IMR-90 (cell line): ENCODE results near the gene AEN. TPM values are rescaled to one million over a fixed set of nuclear protein-coding genes. Genes with fewer than 3 reads are reported as not detected.

Source experiments
- ATAC-seq: fragments of 200-7000 bp; cut with Tn5 transposase; 2 replicates; pipeline ENCODE4 v1.9.1; 2020; ENCODE audit warnings: low read depth, mild to moderate bottlenecking, moderate library complexity
- BruUV-seq: library from RNA; stranded (reverse); fragments of 400-500 nt; replicated peaks from 2 replicates; lab custom pipeline; 2021; lab: Mats Ljungman, UMichigan
- CTCF ChIA-PET: fragments of 300-600 bp; formaldehyde crosslinking; extraction: SDS; loops from one replicate; lab custom pipeline; 2021; ENCODE audit warnings: antibody characterized with exemption; lab: Yijun Ruan, JAX
- POLR2A ChIA-PET: fragments of 300-600 bp; sonication (Branson Sonifier 250); formaldehyde crosslinking; loops from one replicate; lab custom pipeline; 2022; ENCODE audit warnings: antibody characterized with exemption; ENCODE audit not compliant: unreplicated experiment; lab: Charles Lee
- DNase-seq: peaks from one replicate; pipeline ENCODE4 v3.0.0; 2013
- H2AFZ ChIP-seq: replicated peaks from 2 replicates; pipeline ENCODE3; 2013; ENCODE audit warnings: low read length, mild to moderate bottlenecking; ENCODE audit not compliant: poor library complexity
- H2AK5ac ChIP-seq: 2 replicates; pipeline ENCODE4 v1.6.1; 2013; ENCODE audit warnings: low read depth, low read length, inconsistent platforms
- H2AK9ac ChIP-seq: replicated peaks from 2 replicates; pipeline ENCODE3; 2013; ENCODE audit warnings: mild to moderate bottlenecking, low read depth, low read length, moderate library complexity; ENCODE audit not compliant: poor library complexity
- H2BK120ac ChIP-seq: 2 replicates; pipeline ENCODE4 v1.6.1; 2013; ENCODE audit warnings: low read depth, low read length, inconsistent platforms
- H2BK15ac ChIP-seq: 3 replicates; pipeline ENCODE4 v1.6.1; 2013; ENCODE audit warnings: low read depth, low read length, inconsistent platforms
- H2BK20ac ChIP-seq: 2 replicates; pipeline ENCODE4 v1.6.1; 2013; ENCODE audit warnings: low read depth, mild to moderate bottlenecking, inconsistent platforms, low read length, moderate library complexity
- H2BK5ac ChIP-seq: 2 replicates; pipeline ENCODE4 v1.6.1; 2013; ENCODE audit warnings: mild to moderate bottlenecking, low read depth, low read length, inconsistent platforms; ENCODE audit not compliant: poor library complexity, severe bottlenecking
- H3K14ac ChIP-seq: replicated peaks from 2 replicates; pipeline ENCODE4 v1.6.1; 2013; ENCODE audit warnings: low read depth, low read length, inconsistent platforms
- H3K18ac ChIP-seq: 2 replicates; pipeline ENCODE4 v1.6.1; 2013; ENCODE audit warnings: low read depth, low read length, control low read depth
- H3K23ac ChIP-seq: 2 replicates; pipeline ENCODE4 v1.6.1; 2013; ENCODE audit warnings: low read depth, low read length, inconsistent platforms
- H3K27ac ChIP-seq: 2 replicates; pipeline ENCODE4 v1.5.1; 2013; ENCODE audit warnings: mild to moderate bottlenecking, control low read depth, low read length; ENCODE audit not compliant: insufficient read depth
- H3K27me3 ChIP-seq: 2 replicates; pipeline ENCODE4 v1.6.1; 2013; ENCODE audit warnings: low read length; ENCODE audit not compliant: control insufficient read depth, insufficient read depth
- H3K36me3 ChIP-seq: 2 replicates; pipeline ENCODE4 v1.6.1; 2013; ENCODE audit warnings: low read length, mixed read lengths; ENCODE audit not compliant: control insufficient read depth, insufficient read depth
- H3K4ac ChIP-seq: 2 replicates; pipeline ENCODE4 v1.6.1; 2013; ENCODE audit warnings: low read depth, low read length, inconsistent platforms
- H3K4me1 ChIP-seq: 2 replicates; pipeline ENCODE4 v1.6.1; 2013; ENCODE audit warnings: low read length, mixed read lengths; ENCODE audit not compliant: control insufficient read depth, insufficient read depth
- H3K4me2 ChIP-seq: 2 replicates; pipeline ENCODE4 v1.6.1; 2013; ENCODE audit warnings: low read depth, mild to moderate bottlenecking, control low read depth, low read length, moderate library complexity
- H3K4me3 ChIP-seq: 2 replicates; pipeline ENCODE4 v1.5.1; 2013; ENCODE audit warnings: low read depth, mild to moderate bottlenecking, control low read depth, low read length, moderate library complexity; ENCODE audit not compliant: insufficient read depth
- H3K56ac ChIP-seq: 2 replicates; pipeline ENCODE4 v1.6.1; 2013; ENCODE audit warnings: low read length, inconsistent platforms; ENCODE audit not compliant: insufficient read depth; ENCODE audit errors: extremely low read depth
- H3K79me1 ChIP-seq, 2 experiments: 2 replicates each; pipeline ENCODE4 v1.6.1; 2013; ENCODE audit warnings: low read length in 2 of 2, inconsistent platforms in 1 of 2, low read depth in 1 of 2
- H3K9ac ChIP-seq: 2 replicates; pipeline ENCODE4 v1.6.1; 2013; ENCODE audit warnings: low read depth, low read length, control low read depth
- H3K9me1 ChIP-seq: 2 replicates; pipeline ENCODE4 v1.6.1; 2013; ENCODE audit warnings: low read length, inconsistent platforms; ENCODE audit not compliant: insufficient read depth
- H3K9me3 ChIP-seq: 2 replicates; pipeline ENCODE4 v1.6.1; 2013; ENCODE audit warnings: low read length; ENCODE audit not compliant: control insufficient read depth, insufficient read depth
- H4K20me1 ChIP-seq: 2 replicates; pipeline ENCODE4 v1.6.1; 2013; ENCODE audit warnings: low read length, inconsistent platforms; ENCODE audit not compliant: insufficient read depth
- H4K5ac ChIP-seq: 2 replicates; pipeline ENCODE4 v1.6.1; 2013; ENCODE audit warnings: mild to moderate bottlenecking, low read depth, low read length, control low read depth
- H4K8ac ChIP-seq, 2 experiments: 2 replicates each; pipeline ENCODE4 v1.6.1; 2013; ENCODE audit warnings: low read depth in 2 of 2, low read length in 2 of 2, control low read depth in 1 of 2, inconsistent platforms in 1 of 2
- H4K91ac ChIP-seq: 2 replicates; pipeline ENCODE4 v1.6.1; 2013; ENCODE audit warnings: low read depth, low read length, inconsistent platforms; ENCODE audit not compliant: insufficient read depth
- BHLHE40 ChIP-seq: fragments of 150-350 bp; IDR thresholded peaks from 2 replicates; pipeline ENCODE4 v1.6.1; 2016; ENCODE audit warnings: mild to moderate bottlenecking, low read depth, low read length
- CEBPB ChIP-seq: IDR thresholded peaks from 2 replicates; pipeline ENCODE4 v1.6.1; 2012; ENCODE audit warnings: low read depth, low read length, improper control_type of control experiment
- CHD1 ChIP-seq: IDR thresholded peaks from 2 replicates; pipeline ENCODE4 v1.6.1; 2012; ENCODE audit warnings: low read depth, low read length, improper control_type of control experiment
- CTCF ChIP-seq: conservative IDR thresholded peaks from 2 replicates; pipeline ENCODE4 v1.5.1; 2012; ENCODE audit warnings: mild to moderate bottlenecking, low read depth, low read length, improper control_type of control experiment
- FOS ChIP-seq: fragments of 150-350 bp; IDR thresholded peaks from 2 replicates; pipeline ENCODE4 v1.6.1; 2016; ENCODE audit warnings: low read depth, low read length
- MAFK ChIP-seq: IDR thresholded peaks from 2 replicates; pipeline ENCODE4 v1.6.1; 2012; ENCODE audit warnings: low read depth, low read length, improper control_type of control experiment
- MAZ ChIP-seq: IDR thresholded peaks from 2 replicates; pipeline ENCODE4 v1.6.1; 2012; ENCODE audit warnings: low read depth, mild to moderate bottlenecking, low read length, improper control_type of control experiment, moderate library complexity, borderline replicate concordance
- MXI1 ChIP-seq: IDR thresholded peaks from 2 replicates; pipeline ENCODE4 v1.6.1; 2012; ENCODE audit warnings: low read depth, mild to moderate bottlenecking, low read length, moderate library complexity, borderline replicate concordance
- NFE2L2 ChIP-seq: fragments of 150-350 bp; IDR thresholded peaks from 2 replicates; pipeline ENCODE4 v1.6.1; 2016; ENCODE audit warnings: low read depth, mild to moderate bottlenecking, low read length
- POLR2A ChIP-seq: IDR thresholded peaks from 2 replicates; pipeline ENCODE4 v1.6.1; 2012; ENCODE audit warnings: mild to moderate bottlenecking, low read depth, low read length
- RAD21 ChIP-seq: IDR thresholded peaks from 2 replicates; pipeline ENCODE4 v1.6.1; 2012; ENCODE audit warnings: low read length, improper control_type of control experiment
- RCOR1 ChIP-seq: IDR thresholded peaks from 2 replicates; pipeline ENCODE4 v1.6.1; 2012; ENCODE audit warnings: mild to moderate bottlenecking, low read length, improper control_type of control experiment; ENCODE audit not compliant: insufficient replicate concordance
- RFX5 ChIP-seq: IDR thresholded peaks from 2 replicates; pipeline ENCODE4 v1.8.0; 2012; ENCODE audit warnings: low read depth, mild to moderate bottlenecking, low read length, moderate library complexity
- SMC3 ChIP-seq: fragments of 150-350 bp; IDR thresholded peaks from 2 replicates; pipeline ENCODE4 v1.6.1; 2016; ENCODE audit warnings: low read depth, mild to moderate bottlenecking, antibody characterized with exemption, low read length, moderate library complexity
- USF2 ChIP-seq: fragments of 150-350 bp; IDR thresholded peaks from 2 replicates; pipeline ENCODE4 v1.6.1; 2017; ENCODE audit warnings: mild to moderate bottlenecking, antibody characterized with exemption, low read length, low read depth
- WGBS, 2 experiments: methylation state at CpG; one replicate each; pipeline versions ENCODE4 v1.1.5 to v1.1.7; 2013; ENCODE audit warnings: missing lambda C conversion rate in 2 of 2; ENCODE audit not compliant: insufficient read length in 1 of 2; ENCODE audit errors: extremely low coverage in 2 of 2; 5-methylcytosine and 5-hydroxymethylcytosine counted together
- dilution Hi-C: fragments of 300-500 bp; cut with HindIII; formaldehyde crosslinking; loops from one replicate; pipeline ENCODE4 v1.14.3; 2018; ENCODE audit warnings: low sequenced_read_pairs; ENCODE audit not compliant: unreplicated experiment
- in situ Hi-C: fragments of 300-500 bp; cut with MboI; formaldehyde crosslinking; loops from 3 replicates; pipeline ENCODE4 v1.14.3; 2019; ENCODE audit warnings: low sequenced_read_pairs, inconsistent platforms, mixed read lengths
- intact Hi-C: fragments of 100-400 bp; cut with micrococcal nuclease; formaldehyde crosslinking; loops from 2 replicates; pipeline ENCODE4 v1.10.0; 2022
- polyA plus RNA-seq, 3 experiments: library from polyadenylated mRNA; depleted of rRNA; stranded (reverse); fragments of >200 nt; gene quantifications; 2 replicates each; pipeline ENCODE4 v1.2.3, GENCODE V29; 2012; ENCODE audit warnings: low replicate concordance in 1 of 3
- total RNA-seq: library from RNA; depleted of rRNA; stranded (reverse); fragments of >200 nt; gene quantifications from 2 replicates; pipeline ENCODE4 v1.2.3, GENCODE V29; 2012
- TF ChIP-seq, protein P1 (sequence below): fragments of 150-350 bp; IDR thresholded peaks from 2 replicates; pipeline ENCODE4 v1.6.1; 2016; ENCODE audit warnings: low read depth, mild to moderate bottlenecking, low read length, moderate library complexity, borderline replicate concordance

Gene AEN
- total and polyA plus RNA-seq, 2 of the 4 experiments (the other 2 are of a cell fraction) = 48.6 to 85.5 TPM

DNA sequence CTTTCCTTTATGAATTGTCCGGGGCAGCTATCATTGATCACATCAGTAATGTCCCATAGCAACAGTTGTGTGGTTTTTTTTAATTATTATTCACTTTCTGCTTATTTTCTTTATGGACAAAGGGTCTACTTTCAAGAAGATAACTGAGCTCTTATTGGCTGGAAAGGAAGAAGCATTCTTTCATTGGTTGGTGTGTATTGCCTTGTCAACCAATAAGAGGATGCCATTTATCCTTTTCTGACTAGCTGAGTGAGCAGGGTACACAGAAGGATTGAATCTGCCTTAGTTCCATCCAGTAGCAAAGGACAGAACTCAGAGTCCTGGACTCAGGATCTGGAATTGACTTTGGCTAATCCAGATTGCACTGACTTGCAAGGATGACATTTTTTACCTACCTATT, 13.2 kb upstream of the AEN start:
- Histone ChIP-seq H3K4ac (no peak overlapping the region), H4K8ac (no peak overlapping the region), H2AFZ (no peak overlapping the region), H4K91ac (no peak overlapping the region), H4K20me1 (no peaks in the 10 kb centered on the region), H3K18ac (no peak overlapping the region), H3K23ac (no peak overlapping the region), H3K9me3 (no peaks in the 10 kb centered on the region), H4K5ac (no peak overlapping the region), H3K4me3 (no peak overlapping the region), H3K4me2 (no peak overlapping the region), H3K9ac (no peak overlapping the region), H3K36me3 (no peaks in the 10 kb centered on the region), H2BK5ac (no peak overlapping the region), H3K27me3 (peaks cover 59% of the 10 kb centered on the region), H2AK5ac (no peak overlapping the region), H3K9me1 (peaks cover 4% of the 10 kb centered on the region; the same call in 1 of the 2 replicates), H3K27ac (no peak overlapping the region), H3K56ac (no peak overlapping the region), H2BK120ac (no peak overlapping the region), H3K14ac (no peak overlapping the region), H2BK20ac (no peak overlapping the region), H2BK15ac (no peak overlapping the region), H2AK9ac (no peak overlapping the region), H3K4me1 (no peaks in the 10 kb centered on the region), H3K79me1 (no peaks in the 10 kb centered on the region)
- DNase-seq = no peak
- ChIA-PET CTCF (no interaction called here), POLR2A (no interaction called here)
- intact Hi-C loops (no loop called here), dilution Hi-C loops (no loop called here), in situ Hi-C loops (no loop called here)
- no peak for ATAC-seq
- TF ChIP-seq MAZ = no peak
- no peak for TF ChIP-seq RFX5
- TF ChIP-seq CTCF = no peak
- no peak for TF ChIP-seq MXI1
- TF ChIP-seq BHLHE40 = no peak
- no peak for TF ChIP-seq RAD21
- no peak for TF ChIP-seq POLR2A
- TF ChIP-seq NFE2L2 = no peak
- no peak for TF ChIP-seq USF2
- no peak for TF ChIP-seq RCOR1
- TF ChIP-seq MAFK = no peak
- TF ChIP-seq CHD1 = no peak
- TF ChIP-seq CEBPB = no peak
- TF ChIP-seq, protein P1, sequence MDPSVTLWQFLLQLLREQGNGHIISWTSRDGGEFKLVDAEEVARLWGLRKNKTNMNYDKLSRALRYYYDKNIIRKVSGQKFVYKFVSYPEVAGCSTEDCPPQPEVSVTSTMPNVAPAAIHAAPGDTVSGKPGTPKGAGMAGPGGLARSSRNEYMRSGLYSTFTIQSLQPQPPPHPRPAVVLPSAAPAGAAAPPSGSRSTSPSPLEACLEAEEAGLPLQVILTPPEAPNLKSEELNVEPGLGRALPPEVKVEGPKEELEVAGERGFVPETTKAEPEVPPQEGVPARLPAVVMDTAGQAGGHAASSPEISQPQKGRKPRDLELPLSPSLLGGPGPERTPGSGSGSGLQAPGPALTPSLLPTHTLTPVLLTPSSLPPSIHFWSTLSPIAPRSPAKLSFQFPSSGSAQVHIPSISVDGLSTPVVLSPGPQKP = no peak
- no peak for TF ChIP-seq SMC3
- no peak for TF ChIP-seq FOS
- BruUV-seq = no TSS peak
- WGBS, 2 experiments = no CpG with 5 or more reads among the region's 1 CpG
